ENCODE data around the gene OSBPL1A.

The OSBPL1A gene

GRCh38 chr18:24243677-24244076, 153.9 kb downstream of the OSBPL1A start:
- DNase-seq (ENCODE audit: insufficient read length, low spot score) = no peak
- FAIRE-seq = no peak
- TF ChIP-seq, protein P1, sequence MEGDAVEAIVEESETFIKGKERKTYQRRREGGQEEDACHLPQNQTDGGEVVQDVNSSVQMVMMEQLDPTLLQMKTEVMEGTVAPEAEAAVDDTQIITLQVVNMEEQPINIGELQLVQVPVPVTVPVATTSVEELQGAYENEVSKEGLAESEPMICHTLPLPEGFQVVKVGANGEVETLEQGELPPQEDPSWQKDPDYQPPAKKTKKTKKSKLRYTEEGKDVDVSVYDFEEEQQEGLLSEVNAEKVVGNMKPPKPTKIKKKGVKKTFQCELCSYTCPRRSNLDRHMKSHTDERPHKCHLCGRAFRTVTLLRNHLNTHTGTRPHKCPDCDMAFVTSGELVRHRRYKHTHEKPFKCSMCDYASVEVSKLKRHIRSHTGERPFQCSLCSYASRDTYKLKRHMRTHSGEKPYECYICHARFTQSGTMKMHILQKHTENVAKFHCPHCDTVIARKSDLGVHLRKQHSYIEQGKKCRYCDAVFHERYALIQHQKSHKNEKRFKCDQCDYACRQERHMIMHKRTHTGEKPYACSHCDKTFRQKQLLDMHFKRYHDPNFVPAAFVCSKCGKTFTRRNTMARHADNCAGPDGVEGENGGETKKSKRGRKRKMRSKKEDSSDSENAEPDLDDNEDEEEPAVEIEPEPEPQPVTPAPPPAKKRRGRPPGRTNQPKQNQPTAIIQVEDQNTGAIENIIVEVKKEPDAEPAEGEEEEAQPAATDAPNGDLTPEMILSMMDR (IDR thresholded peaks at IDR 0.05; ENCODE audit: insufficient read depth, missing control alignments) = no peak

- DNase-seq (ENCODE audit: insufficient read length, low spot score) (no peak), FAIRE-seq (no peak)
- TF ChIP-seq, protein P1 (IDR thresholded peaks at IDR 0.05; ENCODE audit: insufficient read depth, missing control alignments) = no peak
Measured at GRCh38 chr18:24239341-24239740, 158.3 kb downstream of the OSBPL1A start.

DNA sequence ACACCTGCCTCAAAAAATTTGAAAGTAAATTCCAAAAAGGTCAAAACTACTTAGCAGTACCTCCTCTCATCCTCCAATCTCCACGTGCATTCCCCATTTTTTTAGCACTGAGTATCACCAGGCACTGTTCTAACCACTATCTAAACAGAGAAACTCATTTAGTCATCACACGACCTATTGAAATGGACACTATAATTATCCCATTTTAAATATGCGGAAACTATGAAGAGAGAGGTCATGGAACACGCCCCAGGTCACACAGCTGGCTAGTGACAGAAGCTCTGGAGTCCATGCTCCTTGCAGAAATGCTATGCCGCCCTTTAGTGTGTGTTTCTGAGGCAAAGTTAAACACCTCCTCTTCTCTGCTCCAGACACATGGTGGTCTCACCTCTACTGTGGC, 159.2 kb downstream of the OSBPL1A start:
- TF ChIP-seq, protein P1 (IDR thresholded peaks at IDR 0.05; ENCODE audit: insufficient read depth, missing control alignments) = no peak
- no peak for DNase-seq (ENCODE audit: insufficient read length, low spot score)
- FAIRE-seq = no peak

GRCh38 chr18:24234850-24235418, 162.7 kb downstream of the OSBPL1A start:
- TF ChIP-seq, protein P1 (IDR thresholded peaks at IDR 0.05; ENCODE audit: insufficient read depth, missing control alignments) = no peak
- DNase-seq (ENCODE audit: insufficient read length, low spot score) (no peak), FAIRE-seq (no peak)

- TF ChIP-seq, protein P1 (IDR thresholded peaks at IDR 0.05; ENCODE audit: insufficient read depth, missing control alignments) = no peak
- DNase-seq (ENCODE audit: insufficient read length, low spot score) = no peak
- no peak for FAIRE-seq
Measured at GRCh38 chr18:24234330-24234729, 163.3 kb downstream of the OSBPL1A start.

GRCh38 chr18:24232800-24233199, 164.8 kb downstream of the OSBPL1A start:
- FAIRE-seq (no peak), DNase-seq (ENCODE audit: insufficient read length, low spot score) (no peak)
- TF ChIP-seq, protein P1 (IDR thresholded peaks at IDR 0.05; ENCODE audit: insufficient read depth, missing control alignments) = no peak

GRCh38 chr18:24231773-24232735, 165.6 kb downstream of the OSBPL1A start:
- TF ChIP-seq, protein P1 (IDR thresholded peaks at IDR 0.05; ENCODE audit: insufficient read depth, missing control alignments) = no peak
- no peak for FAIRE-seq
- no peak for DNase-seq (ENCODE audit: insufficient read length, low spot score)
